A549 (cell line): ENCODE data around the gene CCDC106. TPM values are rescaled to one million over a fixed set of nuclear protein-coding genes. Genes with fewer than 3 reads are reported as not detected.

Experiments used
- ATAC-seq, 2 experiments: fragments of 200-7000 bp in 1 of 2; fragments of >200 bp in 1 of 2; cut with Nextera tagmentation in 1 of 2; cut with Tn5 transposase in 1 of 2; 3 replicates each; pipeline versions ENCODE4 v1.8.0 to v1.9.1; 2018 to 2020; ENCODE audit warnings: mild to moderate bottlenecking in 1 of 2, moderate library complexity in 1 of 2
- CTCF ChIA-PET: fragments of 300-600 bp; sonication (Branson Sonifier 250); formaldehyde crosslinking; extraction: SDS; loops from one replicate; lab custom pipeline; 2021; ENCODE audit warnings: antibody characterized with exemption, inconsistent platforms; lab: Yijun Ruan, JAX
- POLR2A ChIA-PET: fragments of 350-600 bp; formaldehyde crosslinking; extraction: SDS; loops from one replicate; lab custom pipeline; 2021; ENCODE audit warnings: antibody characterized with exemption, inconsistent platforms; lab: Yijun Ruan, JAX
- DNase-seq, 2 experiments: peaks; one replicate each; pipeline versions ENCODE4 v3.0.0 to v3.0.0-alpha.2; 2011 to 2016; ENCODE audit warnings: low read depth in 1 of 2, low spot score in 1 of 2
- FAIRE-seq: peaks from 2 replicates; lab custom pipeline; 2011; peaks lifted over from hg19 to GRCh38; lab: Jason Lieb, UNC
- H3K27ac ChIP-seq, 2 experiments: fragments of >200 bp; sonication (Bioruptor Twin); formaldehyde crosslinking; 3 replicates each; pipeline ENCODE4 v1.5.1; 2016 to 2017
- H3K4me1 ChIP-seq: fragments of >200 bp; sonication (Bioruptor Twin); formaldehyde crosslinking; 3 replicates; pipeline ENCODE4 v1.6.1; 2016
- H3K4me2 ChIP-seq: fragments of >200 bp; sonication (Bioruptor Twin); formaldehyde crosslinking; 3 replicates; pipeline ENCODE4 v1.6.1; 2016
- H3K4me3 ChIP-seq: fragments of >200 bp; sonication (Bioruptor Twin); formaldehyde crosslinking; 3 replicates; pipeline ENCODE4 v1.5.1; 2016
- H3K9me3 ChIP-seq: fragments of >200 bp; sonication (Bioruptor Twin); formaldehyde crosslinking; 3 replicates; pipeline ENCODE4 v1.6.1; 2016
- BHLHE40 ChIP-seq: IDR thresholded peaks from 2 replicates; pipeline ENCODE4 v1.6.1; 2012; ENCODE audit warnings: low read depth, low read length, inconsistent platforms
- CBX2 ChIP-seq: fragments of 200-600 bp; sonication (generic); IDR thresholded peaks from 2 replicates; pipeline ENCODE4 v1.6.1; 2016; ENCODE audit warnings: low read depth, mild to moderate bottlenecking, borderline replicate concordance
- CBX8 ChIP-seq: fragments of 200-600 bp; sonication (generic); IDR thresholded peaks from 2 replicates; pipeline ENCODE4 v1.6.1; 2016
- E2F6 ChIP-seq: IDR thresholded peaks from 2 replicates; pipeline ENCODE4 v1.6.1; 2012; ENCODE audit warnings: low read depth, borderline replicate concordance
- EHF ChIP-seq: fragments of 250-450 bp; sonication (Bioruptor Pico); IDR thresholded peaks from 2 replicates; pipeline ENCODE4 v1.5.0; 2020; ENCODE audit warnings: mild to moderate bottlenecking
- HES2 ChIP-seq: fragments of >200 bp; sonication (Bioruptor Twin); formaldehyde crosslinking; IDR thresholded peaks from 2 replicates; pipeline ENCODE4 v1.6.1; 2016
- HOXA7 ChIP-seq: fragments of 250-450 bp; sonication (Bioruptor Pico); IDR thresholded peaks from 2 replicates; pipeline ENCODE4 v1.5.0; 2020; ENCODE audit warnings: mild to moderate bottlenecking, moderate library complexity
- HOXB13 ChIP-seq: fragments of 250-450 bp; sonication (Bioruptor Pico); IDR thresholded peaks from 2 replicates; pipeline ENCODE4 v1.5.0; 2020; ENCODE audit warnings: low read depth, mild to moderate bottlenecking, moderate library complexity
- JUN ChIP-seq, 2 experiments: fragments of >200 bp; sonication (Bioruptor Twin); formaldehyde crosslinking; IDR thresholded peaks; 2 replicates in 1 of 2; 3 replicates in 1 of 2; pipeline ENCODE4 v1.6.1; 2016 to 2017
- JUNB ChIP-seq: fragments of >200 bp; sonication (Bioruptor Twin); formaldehyde crosslinking; IDR thresholded peaks from 2 replicates; pipeline ENCODE4 v1.6.1; 2016
- KDM1A ChIP-seq: fragments of 200-600 bp; sonication (generic); IDR thresholded peaks from 2 replicates; pipeline ENCODE4 v1.6.1; 2016; ENCODE audit warnings: low read depth, mild to moderate bottlenecking
- MAX ChIP-seq: IDR thresholded peaks from 2 replicates; pipeline ENCODE4 v1.6.1; 2012
- NFE2L2 ChIP-seq: fragments of 150-350 bp; conservative IDR thresholded peaks from 2 replicates; pipeline ENCODE4 v1.6.1; 2014; ENCODE audit warnings: low read length
- PHF8 ChIP-seq: fragments of 200-600 bp; sonication (generic); IDR thresholded peaks from 2 replicates; pipeline ENCODE4 v1.6.1; 2016; ENCODE audit warnings: low read depth, mild to moderate bottlenecking, antibody characterized with exemption, moderate library complexity, borderline replicate concordance
- POLR2AphosphoS2 ChIP-seq: conservative IDR thresholded peaks from 2 replicates; pipeline ENCODE4 v1.6.1; 2012; ENCODE audit warnings: low read length, improper control_type of control experiment, inconsistent platforms
- RAD21 ChIP-seq, 2 experiments: fragments of >200 bp in 1 of 2; sonication (Bioruptor Twin) in 1 of 2; formaldehyde crosslinking in 1 of 2; IDR thresholded peaks in 1 of 2; conservative IDR thresholded peaks in 1 of 2; 2 replicates in 1 of 2; 3 replicates in 1 of 2; pipeline ENCODE4 v1.6.1; 2012 to 2018; ENCODE audit warnings: inconsistent platforms in 1 of 2
- RCOR1 ChIP-seq: fragments of 150-350 bp; IDR thresholded peaks from 2 replicates; pipeline ENCODE4 v1.6.1; 2014; ENCODE audit warnings: antibody characterized with exemption, low read length, low read depth
- RFX5 ChIP-seq: fragments of 450-650 bp; IDR thresholded peaks from 2 replicates; pipeline ENCODE4 v1.7.1; 2014; ENCODE audit warnings: antibody characterized with exemption, mild to moderate bottlenecking, moderate library complexity
- RNF2 ChIP-seq: fragments of 200-600 bp; sonication (generic); IDR thresholded peaks from 2 replicates; pipeline ENCODE4 v1.6.1; 2016; ENCODE audit warnings: low read depth, mild to moderate bottlenecking, antibody characterized with exemption, moderate library complexity, borderline replicate concordance
- ZFP36 ChIP-seq: fragments of 450-650 bp; IDR thresholded peaks from 2 replicates; pipeline ENCODE4 v1.6.1; 2014; ENCODE audit warnings: borderline replicate concordance; ENCODE audit not compliant: partially characterized antibody
- ZNF302 ChIP-seq: fragments of 250-450 bp; sonication (Bioruptor Pico); IDR thresholded peaks from 2 replicates; pipeline ENCODE4 v1.9.0; 2021; ENCODE audit warnings: inconsistent platforms, mild to moderate bottlenecking, moderate library complexity
- WGBS: methylation state at CpG from one replicate; pipeline ENCODE4 v1.1.6; 2017; ENCODE audit errors: missing lambda C conversion rate; 5-methylcytosine and 5-hydroxymethylcytosine counted together
- polyA plus RNA-seq, 4 experiments: library from polyadenylated mRNA; depleted of rRNA in 3 of 4; stranded (reverse); fragments of >200 nt; fragmentation: RNase III in 1 of 4; extraction: RNeasy Plus Mini Kit Qiagen cat#74134 plus additional on column Dnase treatment in 1 of 4; gene quantifications; 2 replicates in 3 of 4; 3 replicates in 1 of 4; pipeline ENCODE4 v1.2.3, GENCODE V29; 2011 to 2017

Gene CCDC106
- polyA plus RNA-seq, 2 of the 4 experiments (the other 2 are of a cell fraction) = 5.2 to 17.6 TPM

- POLR2A ChIA-PET = no interaction called here
- CTCF ChIA-PET = no interaction called here
- no peak overlapping the region for H3K4me3 ChIP-seq
- no peak for DNase-seq
- WGBS = 72% methylated on average over 7 of the region's 7 CpGs
- peaks cover 34% of the 10 kb centered on the region for H3K4me1 ChIP-seq
- no peak overlapping the region for H3K4me2 ChIP-seq
- FAIRE-seq = no peak
- TF ChIP-seq CBX2 (no peak), HES2 (no peak), E2F6 (no peak), HOXA7 (CRISPR knock-in tag) (no peak), ZNF302 (no peak), RNF2 (no peak), PHF8 (no peak), HOXB13 (CRISPR knock-in tag) (no peak), CBX8 (no peak), MAX (no peak), JUNB (no peak), NFE2L2 (no peak)
- ATAC-seq = 0 out of 6 replicates have a peak, but pooled peaks of 1 of the 2 experiments have one; percentile 4
- no peaks in the 10 kb centered on the region for H3K9me3 ChIP-seq
- H3K27ac ChIP-seq = no peak overlapping the region
These were observed 13.8 kb downstream of the CCDC106 start for GRCh38 chr19:55661826-55662225.

GRCh38 chr19:55663846-55664536 is 16.0 kb downstream of the CCDC106 start:
- H3K4me1 ChIP-seq = peaks cover 15% of the 10 kb centered on the region; the same call in 2 of the 3 replicates
- ChIA-PET CTCF (interaction anchor here (0.7 to 10.0 kb wide), 6 partner anchors 8 to 40 kb away, joined by 3 to 97 read pairs (median 4); partner anchors contain the start of gene U2AF2), POLR2A (interaction anchor here (0.9 to 1.4 kb wide), 2 partner anchors 9 to 10 kb away, joined by 4 to 7 read pairs; partner anchors contain the start of gene U2AF2)
- H3K4me2 ChIP-seq = no peak overlapping the region
- no peak overlapping the region for H3K27ac ChIP-seq
- TF ChIP-seq BHLHE40 (no peak), KDM1A (no peak), JUN (IDR thresholded peaks at IDR 0.05) (no peak), ZFP36 (no peak), RAD21 (conservative IDR thresholded peaks at IDR 0.05 in 1 of 2, IDR thresholded peaks at IDR 0.05 in 1 of 2) (no peak)
- FAIRE-seq (no peak), DNase-seq (no peak), ATAC-seq (no peak)
- H3K4me3 ChIP-seq = no peak overlapping the region
- H3K9me3 ChIP-seq = no peaks in the 10 kb centered on the region
- 92% methylated on average over 20 of the region's 20 CpGs for WGBS

DNA sequence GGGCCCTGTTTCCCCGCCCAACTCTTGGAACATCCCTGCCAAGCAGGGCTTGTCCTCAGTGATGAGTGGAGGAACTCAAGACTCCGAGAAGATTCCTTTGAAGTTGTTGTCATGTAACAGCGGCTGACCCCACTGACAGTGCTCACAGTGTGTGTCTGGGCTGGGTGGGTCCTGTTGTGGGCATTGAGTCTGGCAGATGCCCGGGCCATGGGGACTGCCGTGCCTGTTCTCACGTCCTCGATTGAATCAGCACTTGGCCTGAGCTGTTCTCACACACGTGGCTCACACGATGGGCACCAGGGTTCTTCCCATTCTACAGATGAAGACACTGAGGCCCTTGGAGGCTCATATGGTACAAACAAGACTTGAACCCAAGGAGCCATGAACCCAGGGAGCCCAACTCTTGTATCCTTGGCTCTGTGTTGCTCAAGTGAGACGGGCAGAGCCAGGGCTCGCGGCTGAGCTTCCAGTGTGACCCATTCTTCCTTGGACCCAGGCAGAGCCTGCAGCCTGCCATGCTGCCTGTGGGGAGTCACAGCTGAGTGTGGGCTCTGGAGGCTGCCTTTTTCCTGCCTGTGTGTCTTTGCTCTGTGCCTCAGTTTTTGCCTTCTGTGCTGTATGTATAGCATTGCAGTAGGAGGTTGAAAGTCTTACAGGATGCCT is 18.5 kb downstream of the CCDC106 start:
- Histone ChIP-seq H3K4me2 (no peak overlapping the region), H3K4me1 (peaks cover 27% of the 10 kb centered on the region), H3K9me3 (no peaks in the 10 kb centered on the region), H3K4me3 (no peak overlapping the region), H3K27ac (no peak overlapping the region)
- FAIRE-seq = no peak
- TF ChIP-seq EHF (no peak), POLR2AphosphoS2 (0 out of 2 replicates have a peak, but pooled peaks have one; percentile 23), RFX5 (no peak), RCOR1 (no peak)
- ChIA-PET POLR2A (interaction anchor here (1.8 kb wide), 1 partner anchor 12 kb away, joined by 8 read pairs; the partner anchor contains the start of gene U2AF2), CTCF (interaction anchor here (0.7 to 10.0 kb wide), 4 partner anchors 9 to 34 kb away, joined by 3 to 97 read pairs (median 4); partner anchors contain the start of gene U2AF2)
- 88% methylated on average over 12 of the region's 12 CpGs for WGBS
- no peak for ATAC-seq
- no peak for DNase-seq
